Measurements from ENCODE around the gene CHRD.

The CHRD gene

GRCh38 chr3:184382326-184383032, 2.6 kb downstream of the CHRD start:
- DNase-seq (ENCODE audit: low spot score) = no peak

- no peak for DNase-seq (ENCODE audit: low spot score)
Observed at GRCh38 chr3:184383033-184383740, 3.3 kb downstream of the CHRD start.

GRCh38 chr3:184384342-184384741, 4.5 kb downstream of the CHRD start:
- no peak for DNase-seq (ENCODE audit: low spot score)

GRCh38 chr3:184384856-184385422, 5.1 kb downstream of the CHRD start:
- no peak for DNase-seq (ENCODE audit: low spot score)

- DNase-seq (ENCODE audit: low spot score) = no peak
Observed at GRCh38 chr3:184386047-184386806, 6.4 kb downstream of the CHRD start.

GRCh38 chr3:184387174-184387714, 7.4 kb downstream of the CHRD start:
- DNase-seq (ENCODE audit: low spot score) = no peak

GRCh38 chr3:184388164-184388935, 8.5 kb downstream of the CHRD start:
- no peak for DNase-seq (ENCODE audit: low spot score)

GRCh38 chr3:184388936-184389230, 9.0 kb downstream of the CHRD start:
- DNase-seq (ENCODE audit: low spot score) = no peak

GRCh38 chr3:184389384-184389783, 9.5 kb downstream of the CHRD start:
- DNase-seq (ENCODE audit: low spot score) = no peak

GRCh38 chr3:184389935-184390528, 10.2 kb downstream of the CHRD start:
- no peak for DNase-seq (ENCODE audit: low spot score)

GRCh38 chr3:184391266-184391665, 11.4 kb downstream of the CHRD start:
- DNase-seq (ENCODE audit: low spot score) = no peak

- no peak for DNase-seq (ENCODE audit: low spot score)
Observed at GRCh38 chr3:184395320-184395660, 15.4 kb downstream of the CHRD start.

- DNase-seq (ENCODE audit: low spot score) = no peak
Observed at GRCh38 chr3:184399410-184399809, 19.6 kb downstream of the CHRD start.

GRCh38 chr3:184405075-184406030, 25.5 kb downstream of the CHRD start:
- no peak for DNase-seq (ENCODE audit: low spot score)

GRCh38 chr3:184409331-184409926, 29.6 kb downstream of the CHRD start:
- no peak for DNase-seq (ENCODE audit: low spot score)

- no peak for DNase-seq (ENCODE audit: low spot score)
Observed at GRCh38 chr3:184409946-184410500, 30.2 kb downstream of the CHRD start.

- DNase-seq (ENCODE audit: low spot score) = no peak
Observed at GRCh38 chr3:184414418-184415202, 34.8 kb downstream of the CHRD start.

GRCh38 chr3:184415203-184415490, 35.3 kb downstream of the CHRD start:
- DNase-seq (ENCODE audit: low spot score) = no peak
